ENCODE measurements around the gene CENPV. TPM values are rescaled to one million over a fixed set of nuclear protein-coding genes. Genes with fewer than 3 reads are reported as not detected.
A peak's percentile ranks its signal among the peaks of the same experiment; 100 is the strongest.
"Not testable (repeated sequence)": the region's sequence is repeated elsewhere in the genome, so short reads cannot be mapped to it uniquely, and the experiment has no call there.

CENPV gene
- total RNA-seq, result 100 to 1,000 TPM; 109 to 202 TPM
- polyA plus RNA-seq (2013, experiment 1 of 2), result 391 TPM
- 343 TPM for polyA plus RNA-seq (2013, experiment 2 of 2)
- long read RNA-seq, experiment 1, transcript CENPV-201 (5 exons, 1,165 nt), result major isoform, 54 of 103 reads
- long read RNA-seq, experiment 1, partial matches to known transcripts, result 6 of 103 reads
- long read RNA-seq, experiment 1, other reads (novel, unspliced or antisense), result 37 of 103 reads
- long read RNA-seq, experiment 2, transcript CENPV-203 (5 exons, 1,770 nt), result minor isoform, 26 of 243 reads
- long read RNA-seq, experiment 2, transcript CENPV-201 (5 exons, 1,165 nt), result major isoform, 191 of 243 reads
- long read RNA-seq, experiment 2, partial matches to known transcripts, result 9 of 243 reads
- long read RNA-seq, experiment 2, other reads (novel, unspliced or antisense), result 17 of 243 reads
- long read RNA-seq, experiment 3, partial matches to known transcripts, result 0 of 2 reads
- long read RNA-seq, experiment 3, other reads (novel, unspliced or antisense), result 1 of 2 reads
- long read RNA-seq, experiment 4, partial matches to known transcripts, result 1 of 11 reads
- long read RNA-seq, experiment 4, other reads (novel, unspliced or antisense), result 8 of 11 reads

GRCh38 chr17:16353317-16354174 is at the start of gene CENPV:
TSS of gene CENPV (minus strand) at chr17:16353469. CDS start at chr17:16353436, 33 bp downstream.
- Mint-ChIP-seq H3K27me3 (ENCODE audit: insufficient read depth) (peaks cover 20% of the 10 kb centered on the region), H3K4me1 (peaks cover 8% of the 10 kb centered on the region), H3K4me3 (peak within 1 kb of the TSS; percentile 92), H3K27ac (peak within 1 kb of the TSS; percentile 98), H3K9me3 (no peaks in the 10 kb centered on the region), H3K36me3 (ENCODE audit: low read depth) (peaks cover 13% of the 10 kb centered on the region)
- DNase-seq, result peak; percentile 97
- no peak for TF ChIP-seq CTCF (conservative IDR thresholded peaks at IDR 0.05)
- WGBS, 2 experiments (ENCODE audit: insufficient coverage in 1 of 2, insufficient read length in 1 of 2), result 19 to 30% methylated on average over 50 to 83 of the region's 83 CpGs
- Histone ChIP-seq H3K27me3 (ENCODE audit: control insufficient read depth, insufficient read depth, low read length, poor library complexity, severe bottlenecking) (no peaks in the 10 kb centered on the region), H3K9ac (ENCODE audit: extremely low read depth, low read length, poor library complexity, severe bottlenecking) (peak within 1 kb of the TSS; percentile 92), H3K9me3 (ENCODE audit: control insufficient read depth, low read length) (no peaks in the 10 kb centered on the region), H3K27ac (ENCODE audit: low read depth, low read length) (peak within 1 kb of the TSS; percentile 96), H3K4me3 (ENCODE audit: low read length) (peak within 1 kb of the TSS; percentile 93), H3K4me1 (ENCODE audit: control insufficient read depth, insufficient read depth, low read length) (no peaks in the 10 kb centered on the region), H3K36me3 (ENCODE audit: control insufficient read depth, insufficient read depth, low read length) (peaks cover 15% of the 10 kb centered on the region)

DNA sequence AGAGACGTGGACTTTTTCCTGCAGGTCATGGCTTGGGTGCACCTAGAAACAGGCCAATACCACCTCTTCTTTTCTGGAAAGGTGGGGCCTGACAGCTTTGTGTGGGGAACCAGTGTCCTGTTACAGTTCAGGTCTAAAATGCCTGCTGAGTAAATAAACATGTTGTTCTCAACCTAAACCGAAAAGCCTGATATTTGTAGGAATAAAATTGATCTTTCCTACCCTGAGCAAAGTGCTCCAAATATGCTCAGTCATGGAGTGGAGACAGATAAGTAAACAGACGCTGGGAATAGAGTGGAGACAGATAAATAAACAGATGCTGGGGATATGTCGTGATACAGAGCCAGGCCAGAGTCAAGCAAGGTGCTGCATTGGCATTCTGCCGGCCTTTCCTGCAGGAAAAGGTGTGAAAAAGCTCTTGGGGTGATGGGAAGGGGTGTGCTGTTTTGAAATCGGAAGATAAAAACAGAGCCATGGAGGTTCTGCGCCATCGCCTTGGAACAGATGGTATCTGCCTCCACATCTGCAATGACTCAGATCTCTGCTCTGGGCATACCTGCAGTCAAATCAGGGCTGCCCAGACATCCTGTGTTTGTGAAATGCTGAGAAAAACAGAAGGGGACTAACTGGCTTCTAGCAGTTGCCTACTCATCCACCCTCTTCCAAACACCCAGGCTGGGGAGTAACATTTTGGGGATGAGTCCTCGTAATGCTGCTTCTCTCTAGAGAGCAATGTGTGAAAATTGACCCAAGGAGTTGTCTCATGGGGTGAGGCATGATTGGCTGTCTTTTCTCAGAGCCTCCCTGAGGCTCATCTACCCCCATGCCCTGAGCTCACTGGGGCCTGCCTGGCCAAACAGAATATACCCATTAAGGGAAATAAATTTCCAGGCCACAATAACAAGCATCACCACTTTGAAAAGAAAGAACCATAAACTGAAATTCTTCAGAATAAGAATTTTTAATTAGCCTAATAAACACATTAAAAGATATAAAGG is 45.3 kb upstream of the CENPV start:
- no peak overlapping the region for H3K9ac ChIP-seq (ENCODE audit: extremely low read depth, low read length, poor library complexity, severe bottlenecking)
- no peaks in the 10 kb centered on the region for H3K36me3 ChIP-seq (ENCODE audit: control insufficient read depth, insufficient read depth, low read length)
- H3K27me3 ChIP-seq (ENCODE audit: control insufficient read depth, insufficient read depth, low read length, poor library complexity, severe bottlenecking), result no peaks in the 10 kb centered on the region
- 76 to 85% methylated on average over 6 to 8 of the region's 9 CpGs for WGBS, 2 experiments (ENCODE audit: insufficient coverage in 1 of 2, insufficient read length in 1 of 2)
- H3K9me3 ChIP-seq (ENCODE audit: control insufficient read depth, low read length), result no peaks in the 10 kb centered on the region
- H3K9me3 Mint-ChIP-seq, result no peaks in the 10 kb centered on the region
- H3K36me3 Mint-ChIP-seq (ENCODE audit: low read depth), result no peaks in the 10 kb centered on the region
- peak; percentile 68 for DNase-seq
- peaks cover 21% of the 10 kb centered on the region for H3K4me1 Mint-ChIP-seq
- no peak overlapping the region for H3K4me3 Mint-ChIP-seq
- no peak overlapping the region for H3K4me3 ChIP-seq (ENCODE audit: low read length)
- no peaks in the 10 kb centered on the region for H3K4me1 ChIP-seq (ENCODE audit: control insufficient read depth, insufficient read depth, low read length)
- peak overlapping the region; percentile 76 for H3K27ac Mint-ChIP-seq
- no peaks in the 10 kb centered on the region for H3K27me3 Mint-ChIP-seq (ENCODE audit: insufficient read depth)
- H3K27ac ChIP-seq (ENCODE audit: low read depth, low read length), result no peak overlapping the region
- TF ChIP-seq CTCF (conservative IDR thresholded peaks at IDR 0.05), result no peak

DNA sequence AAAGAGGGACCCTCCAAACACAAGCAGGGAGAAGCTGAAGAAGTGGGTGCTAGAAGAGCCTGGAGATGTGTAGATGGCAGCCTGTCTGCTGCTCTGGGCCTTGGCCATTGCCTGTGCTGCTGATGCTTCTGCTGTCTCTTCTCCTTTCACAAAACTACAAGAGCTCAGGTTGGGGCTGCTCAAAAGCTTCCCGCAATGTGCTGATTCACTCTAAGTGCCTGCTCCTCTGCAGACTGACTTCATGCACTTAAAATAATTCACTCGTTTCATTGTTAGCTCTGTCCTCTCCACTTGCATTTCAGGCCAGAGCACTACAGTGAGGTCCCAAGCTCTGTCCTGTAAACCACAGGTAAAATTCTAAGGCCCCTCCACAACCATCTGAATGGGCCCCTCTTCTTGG is 43.4 kb upstream of the CENPV start:
- H3K36me3 ChIP-seq (ENCODE audit: control insufficient read depth, insufficient read depth, low read length); H3K9ac ChIP-seq (ENCODE audit: extremely low read depth, low read length, poor library complexity, severe bottlenecking); H3K9me3 Mint-ChIP-seq; DNase-seq; H3K27ac ChIP-seq (ENCODE audit: low read depth, low read length); H3K27me3 Mint-ChIP-seq (ENCODE audit: insufficient read depth); H3K4me3 ChIP-seq (ENCODE audit: low read length); H3K36me3 Mint-ChIP-seq (ENCODE audit: low read depth); H3K27me3 ChIP-seq (ENCODE audit: control insufficient read depth, insufficient read depth, low read length, poor library complexity, severe bottlenecking); H3K9me3 ChIP-seq (ENCODE audit: control insufficient read depth, low read length); H3K4me3 Mint-ChIP-seq; H3K27ac Mint-ChIP-seq; H3K4me1 ChIP-seq (ENCODE audit: control insufficient read depth, insufficient read depth, low read length): not testable (repeated sequence)
- 81 to 95% methylated on average over 2 of the region's 2 CpGs for WGBS, 2 experiments (ENCODE audit: insufficient coverage in 1 of 2, insufficient read length in 1 of 2)
- peaks cover 21% of the 10 kb centered on the region for H3K4me1 Mint-ChIP-seq

DNA sequence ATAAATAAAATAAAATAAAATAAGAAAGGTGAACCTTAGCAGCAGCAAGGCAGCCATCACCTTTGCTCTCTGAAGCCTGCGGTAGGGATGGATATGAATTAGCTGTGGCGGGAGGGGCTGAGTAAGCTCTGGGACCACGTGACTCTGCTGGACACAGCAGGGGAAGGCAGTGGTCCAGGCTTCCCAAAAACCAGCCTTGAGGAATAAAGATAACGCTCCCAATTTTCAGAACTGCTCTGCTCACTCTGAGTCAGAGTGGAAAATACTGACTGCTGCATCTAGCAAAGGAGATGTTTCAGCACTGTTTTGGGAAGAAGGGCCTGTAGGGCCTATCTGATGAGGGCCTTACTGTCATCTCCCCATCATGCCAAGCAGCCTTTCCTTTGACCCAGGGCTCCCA is 42.6 kb upstream of the CENPV start:
- H3K27ac ChIP-seq (ENCODE audit: low read depth, low read length); H3K9ac ChIP-seq (ENCODE audit: extremely low read depth, low read length, poor library complexity, severe bottlenecking); H3K27me3 ChIP-seq (ENCODE audit: control insufficient read depth, insufficient read depth, low read length, poor library complexity, severe bottlenecking); H3K4me3 Mint-ChIP-seq; H3K4me3 ChIP-seq (ENCODE audit: low read length); H3K4me1 ChIP-seq (ENCODE audit: control insufficient read depth, insufficient read depth, low read length); H3K36me3 ChIP-seq (ENCODE audit: control insufficient read depth, insufficient read depth, low read length); H3K36me3 Mint-ChIP-seq (ENCODE audit: low read depth); H3K9me3 Mint-ChIP-seq; H3K9me3 ChIP-seq (ENCODE audit: control insufficient read depth, low read length); H3K27ac Mint-ChIP-seq; H3K27me3 Mint-ChIP-seq (ENCODE audit: insufficient read depth); DNase-seq: not testable (repeated sequence)
- H3K4me1 Mint-ChIP-seq, result peaks cover 21% of the 10 kb centered on the region
- 72 to 80% methylated on average over 1 to 4 of the region's 4 CpGs for WGBS, 2 experiments (ENCODE audit: insufficient coverage in 1 of 2, insufficient read length in 1 of 2)

DNA sequence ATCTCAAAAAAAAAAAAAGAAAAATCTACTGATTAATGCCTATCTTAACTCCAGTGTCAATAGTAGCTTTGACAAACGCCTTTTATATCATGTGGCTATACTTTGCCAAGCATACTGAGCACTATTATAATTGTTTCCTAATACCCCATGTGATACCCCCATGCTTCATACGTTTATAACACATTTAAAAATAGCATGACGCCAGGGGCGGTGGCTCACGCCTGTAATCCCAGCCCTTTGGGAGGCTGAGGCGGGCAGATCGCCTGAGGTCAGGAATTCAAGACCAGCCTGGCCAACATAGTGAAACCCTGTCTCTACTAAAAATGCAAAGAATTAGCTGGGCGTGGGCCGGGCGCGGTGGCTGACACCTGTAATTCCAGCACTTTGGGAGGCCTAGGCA is 39.2 kb upstream of the CENPV start:
- WGBS, 2 experiments (ENCODE audit: insufficient coverage in 1 of 2, insufficient read length in 1 of 2), result 92 to 95% methylated on average over 10 to 11 of the region's 11 CpGs
- not testable (repeated sequence) for H3K36me3 ChIP-seq (ENCODE audit: control insufficient read depth, insufficient read depth, low read length); H3K27me3 ChIP-seq (ENCODE audit: control insufficient read depth, insufficient read depth, low read length, poor library complexity, severe bottlenecking); H3K9me3 ChIP-seq (ENCODE audit: control insufficient read depth, low read length); H3K27ac Mint-ChIP-seq; H3K4me3 Mint-ChIP-seq; H3K36me3 Mint-ChIP-seq (ENCODE audit: low read depth); DNase-seq; H3K9me3 Mint-ChIP-seq; H3K27me3 Mint-ChIP-seq (ENCODE audit: insufficient read depth); H3K4me3 ChIP-seq (ENCODE audit: low read length); H3K27ac ChIP-seq (ENCODE audit: low read depth, low read length); H3K9ac ChIP-seq (ENCODE audit: extremely low read depth, low read length, poor library complexity, severe bottlenecking); H3K4me1 ChIP-seq (ENCODE audit: control insufficient read depth, insufficient read depth, low read length)
- H3K4me1 Mint-ChIP-seq, result peaks cover 12% of the 10 kb centered on the region

Measured in endodermal cell (in vitro differentiated cells).